ENCODE measurements around the gene DMBT1. TPM values are rescaled to one million over a fixed set of nuclear protein-coding genes. Genes with fewer than 3 reads are reported as not detected.

The DMBT1 gene
- total and polyA plus RNA-seq, 9 donors, result 0.03 to 0.46 (median 0.10) TPM; not detected in 2

DNA sequence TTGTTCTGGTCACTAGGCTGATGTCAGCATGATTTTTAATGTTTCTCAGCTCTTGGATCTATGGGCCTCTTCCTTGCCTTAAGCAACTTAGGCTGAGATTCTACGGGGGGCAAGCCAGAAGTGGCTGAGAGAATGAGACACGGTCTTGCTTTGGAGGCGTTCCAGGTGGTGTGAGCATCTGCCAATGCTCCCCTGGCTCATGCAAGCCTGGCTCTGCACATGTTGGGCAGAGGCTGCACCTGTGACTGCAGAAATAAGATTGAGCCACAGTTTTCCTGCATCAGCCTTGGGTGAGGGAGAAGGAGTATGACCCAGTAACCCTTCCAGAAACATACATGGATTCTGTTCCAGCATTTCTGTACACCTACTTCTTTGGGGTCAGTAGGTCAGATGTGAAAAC lies 97.2 kb downstream of the DMBT1 start:
- intact Hi-C loops (cut with DNase I), result no loop called here
- DNase-seq, result no peak
- Histone ChIP-seq H3K9me3 (no peaks in the 10 kb centered on the region), H3K4me1 (ENCODE audit: insufficient read depth) (no peaks in the 10 kb centered on the region), H3K27ac (no peak overlapping the region), H3K4me3 (no peak overlapping the region), H3K27me3 (no peaks in the 10 kb centered on the region), H3K36me3 (no peaks in the 10 kb centered on the region)
- TF ChIP-seq, protein P1, sequence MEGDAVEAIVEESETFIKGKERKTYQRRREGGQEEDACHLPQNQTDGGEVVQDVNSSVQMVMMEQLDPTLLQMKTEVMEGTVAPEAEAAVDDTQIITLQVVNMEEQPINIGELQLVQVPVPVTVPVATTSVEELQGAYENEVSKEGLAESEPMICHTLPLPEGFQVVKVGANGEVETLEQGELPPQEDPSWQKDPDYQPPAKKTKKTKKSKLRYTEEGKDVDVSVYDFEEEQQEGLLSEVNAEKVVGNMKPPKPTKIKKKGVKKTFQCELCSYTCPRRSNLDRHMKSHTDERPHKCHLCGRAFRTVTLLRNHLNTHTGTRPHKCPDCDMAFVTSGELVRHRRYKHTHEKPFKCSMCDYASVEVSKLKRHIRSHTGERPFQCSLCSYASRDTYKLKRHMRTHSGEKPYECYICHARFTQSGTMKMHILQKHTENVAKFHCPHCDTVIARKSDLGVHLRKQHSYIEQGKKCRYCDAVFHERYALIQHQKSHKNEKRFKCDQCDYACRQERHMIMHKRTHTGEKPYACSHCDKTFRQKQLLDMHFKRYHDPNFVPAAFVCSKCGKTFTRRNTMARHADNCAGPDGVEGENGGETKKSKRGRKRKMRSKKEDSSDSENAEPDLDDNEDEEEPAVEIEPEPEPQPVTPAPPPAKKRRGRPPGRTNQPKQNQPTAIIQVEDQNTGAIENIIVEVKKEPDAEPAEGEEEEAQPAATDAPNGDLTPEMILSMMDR (IDR thresholded peaks at IDR 0.05), result no peak
- TF ChIP-seq EP300 (IDR thresholded peaks at IDR 0.05), result no peak
- TF ChIP-seq POLR2A (IDR thresholded peaks at IDR 0.05), result no peak
- 46 to 55% (median 51%) methylated on average over 3 of the region's 3 CpGs for WGBS, 3 donors

DNA sequence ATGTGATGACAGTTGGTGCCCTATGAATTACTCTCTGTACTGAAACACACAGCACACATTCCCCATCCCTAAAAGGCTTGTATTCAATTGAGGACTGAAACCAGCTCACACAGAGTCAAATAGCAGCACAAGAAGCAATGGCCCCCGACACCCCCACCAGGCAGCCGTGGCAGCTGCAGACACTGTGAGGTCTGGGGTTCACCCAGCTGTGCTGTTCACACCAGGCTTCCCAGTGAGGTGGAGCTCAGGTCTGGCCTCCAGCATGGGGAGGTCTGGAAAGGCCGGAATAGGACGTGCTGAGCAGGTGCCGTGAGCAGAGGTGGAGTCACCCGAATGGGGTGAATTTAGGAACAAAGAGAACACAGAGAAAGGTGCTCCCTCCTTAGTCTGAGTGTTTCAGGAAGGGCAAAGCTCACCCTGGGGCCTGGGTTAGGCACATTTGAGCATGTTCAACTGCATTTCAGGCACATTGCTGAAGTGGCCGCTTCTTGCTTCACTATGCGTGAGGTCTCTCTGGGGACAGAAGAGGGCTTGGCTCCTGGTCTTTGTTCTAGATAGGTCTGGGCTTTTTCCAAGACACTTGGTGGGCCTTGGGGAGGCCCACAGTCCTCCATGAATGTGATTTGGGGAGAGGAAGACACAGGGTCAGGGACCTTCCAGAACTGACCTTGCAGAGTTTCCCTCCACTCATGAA lies 97.9 kb downstream of the DMBT1 start:
- intact Hi-C loops (cut with DNase I), result no loop called here
- no peaks in the 10 kb centered on the region for H3K36me3 ChIP-seq
- H3K4me3 ChIP-seq, result no peak overlapping the region
- 79 to 84% (median 79%) methylated on average over 8 of the region's 8 CpGs for WGBS, 3 donors
- no peaks in the 10 kb centered on the region for H3K27me3 ChIP-seq
- TF ChIP-seq EP300 (IDR thresholded peaks at IDR 0.05), result no peak
- TF ChIP-seq, protein P1 (IDR thresholded peaks at IDR 0.05), result no peak
- TF ChIP-seq POLR2A (IDR thresholded peaks at IDR 0.05), result no peak
- H3K4me1 ChIP-seq (ENCODE audit: insufficient read depth), result no peaks in the 10 kb centered on the region
- H3K9me3 ChIP-seq, result no peaks in the 10 kb centered on the region
- no peak for DNase-seq
- H3K27ac ChIP-seq, result no peak overlapping the region

DNA sequence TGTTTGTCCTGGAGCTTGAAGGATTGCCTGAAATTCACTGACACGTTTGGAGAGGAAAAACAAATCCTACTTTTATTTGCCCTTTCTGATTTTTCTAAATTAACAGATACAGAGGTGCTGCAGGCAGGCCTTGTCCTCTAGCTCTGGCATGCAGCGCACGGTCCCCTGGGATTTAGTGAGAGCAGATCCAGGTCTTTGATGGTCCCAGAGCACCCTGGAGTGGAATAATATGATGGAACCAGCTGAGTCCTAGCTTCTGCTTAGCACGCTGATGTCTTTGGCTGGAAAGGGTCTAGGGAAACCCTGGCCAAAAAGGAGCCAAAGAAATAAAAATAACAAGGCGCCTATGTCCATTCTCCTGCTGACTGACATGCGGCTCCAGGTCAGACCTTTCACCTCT lies 98.6 kb downstream of the DMBT1 start:
- TF ChIP-seq POLR2A (IDR thresholded peaks at IDR 0.05) (no peak), EP300 (IDR thresholded peaks at IDR 0.05) (no peak)
- TF ChIP-seq, protein P1 (IDR thresholded peaks at IDR 0.05), result no peak
- Histone ChIP-seq H3K36me3 (no peaks in the 10 kb centered on the region), H3K9me3 (no peaks in the 10 kb centered on the region), H3K27ac (no peak overlapping the region), H3K4me3 (no peak overlapping the region), H3K27me3 (no peaks in the 10 kb centered on the region), H3K4me1 (ENCODE audit: insufficient read depth) (no peaks in the 10 kb centered on the region)
- WGBS, 3 donors, result 73 to 78% (median 76%) methylated on average over 6 of the region's 6 CpGs
- DNase-seq, result no peak
- intact Hi-C loops (cut with DNase I), result no loop called here

DNA sequence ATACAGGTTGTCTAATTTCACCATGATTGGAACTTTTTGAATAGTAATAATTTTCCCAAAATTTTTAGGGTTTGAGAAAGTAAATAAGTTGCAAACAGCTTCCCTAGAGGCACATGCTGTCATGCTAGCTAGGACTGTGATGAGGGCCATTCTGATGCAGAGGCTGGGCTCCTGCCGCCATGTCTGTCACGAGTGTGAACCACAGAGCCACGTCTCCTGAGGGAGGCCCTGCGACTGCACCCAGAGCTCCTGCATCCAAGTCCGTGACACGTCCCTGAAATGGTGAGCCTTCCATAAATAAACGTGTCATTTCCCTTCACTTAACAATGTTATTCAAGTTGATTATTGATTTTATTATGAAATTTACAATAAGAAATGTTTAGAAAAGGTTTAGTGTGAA lies 99.1 kb downstream of the DMBT1 start:
- 79% methylated on average over 7 of the region's 7 CpGs for WGBS, 3 donors
- DNase-seq, result no peak

More for the DNA sequence above, 99.1 kb downstream of the DMBT1 start:
- Histone ChIP-seq H3K27ac (no peak overlapping the region), H3K9me3 (no peaks in the 10 kb centered on the region), H3K27me3 (no peaks in the 10 kb centered on the region), H3K4me1 (ENCODE audit: insufficient read depth) (no peaks in the 10 kb centered on the region), H3K4me3 (no peak overlapping the region), H3K36me3 (no peaks in the 10 kb centered on the region)
- TF ChIP-seq EP300 (IDR thresholded peaks at IDR 0.05) (no peak), POLR2A (IDR thresholded peaks at IDR 0.05) (no peak)
- TF ChIP-seq, protein P1 (IDR thresholded peaks at IDR 0.05), result no peak
- intact Hi-C loops (cut with DNase I), result no loop called here
